PC-9 (cell line): Measurements from ENCODE around the gene LAMTOR4. TPM values are rescaled to one million over a fixed set of nuclear protein-coding genes. Genes with fewer than 3 reads are reported as not detected.

Experiments used
- BruUV-seq: library from RNA; stranded (reverse); fragments of 400-500 nt; replicated peaks from 2 replicates; lab custom pipeline; 2021; lab: Mats Ljungman, UMichigan
- CTCF ChIA-PET: fragments of 300-600 bp; sonication (Branson Sonifier 250); formaldehyde crosslinking; loops from one replicate; lab custom pipeline; 2022; ENCODE audit warnings: antibody characterized with exemption; lab: Charles Lee
- POLR2A ChIA-PET: fragments of 300-600 bp; sonication (Branson Sonifier 250); formaldehyde crosslinking; loops from one replicate; lab custom pipeline; 2022; ENCODE audit warnings: antibody characterized with exemption; ENCODE audit not compliant: unreplicated experiment; lab: Charles Lee
- DNase-seq, 2 experiments: peaks; one replicate each; pipeline versions ENCODE4 v3.0.0 to v3.0.0-alpha.2; 2015 to 2022; ENCODE audit warnings: mixed read lengths in 1 of 2
- H2AFZ ChIP-seq: fragments of 200-600 bp; sonication (generic); 2 replicates; pipeline ENCODE4 v1.8.1; 2017; ENCODE audit warnings: antibody characterized with exemption
- H3F3A ChIP-seq: fragments of 200-600 bp; sonication (generic); 2 replicates; pipeline ENCODE4 v1.8.1; 2017; ENCODE audit warnings: antibody characterized with exemption, mild to moderate bottlenecking, low read depth; ENCODE audit not compliant: insufficient read depth
- H3K27ac ChIP-seq: fragments of 200-600 bp; sonication (generic); 2 replicates; pipeline ENCODE4 v1.6.1; 2016; ENCODE audit warnings: mixed run types
- H3K27me3 ChIP-seq: fragments of 200-600 bp; sonication (generic); 2 replicates; pipeline ENCODE4 v1.6.1; 2016; ENCODE audit warnings: low read depth, mixed run types; ENCODE audit not compliant: insufficient read depth
- H3K36me3 ChIP-seq: fragments of 200-600 bp; sonication (generic); 2 replicates; pipeline ENCODE4 v1.6.1; 2016; ENCODE audit warnings: low read depth, mixed run types
- H3K4me1 ChIP-seq: fragments of 200-600 bp; sonication (generic); replicated peaks from 2 replicates; pipeline ENCODE4 v1.6.1; 2016; ENCODE audit warnings: mixed run types; ENCODE audit not compliant: insufficient read depth
- H3K4me2 ChIP-seq: fragments of 200-600 bp; sonication (generic); 2 replicates; pipeline ENCODE4 v1.6.1; 2017; ENCODE audit warnings: mixed run types
- H3K4me3 ChIP-seq: fragments of 200-600 bp; sonication (generic); 2 replicates; pipeline ENCODE4 v1.6.1; 2016; ENCODE audit warnings: mixed run types
- H3K79me2 ChIP-seq: fragments of 200-600 bp; sonication (generic); 2 replicates; pipeline ENCODE4 v1.6.1; 2017; ENCODE audit warnings: low read depth, mixed run types
- H3K9me2 ChIP-seq: fragments of 200-600 bp; sonication (generic); 2 replicates; pipeline ENCODE4 v1.8.1; 2017; ENCODE audit warnings: mild to moderate bottlenecking; ENCODE audit not compliant: insufficient read depth
- H3K9me3 ChIP-seq: fragments of 200-600 bp; sonication (generic); 2 replicates; pipeline ENCODE4 v1.8.1; 2016; ENCODE audit warnings: low read depth; ENCODE audit not compliant: insufficient read depth
- H4K20me1 ChIP-seq: fragments of 200-600 bp; sonication (generic); 2 replicates; pipeline ENCODE4 v1.8.1; 2017; ENCODE audit not compliant: insufficient read depth
- EZH2 ChIP-seq: fragments of 200-600 bp; sonication (generic); IDR thresholded peaks from 2 replicates; pipeline ENCODE4 v1.8.0; 2017; ENCODE audit warnings: antibody characterized with exemption, low read depth
- intact Hi-C: fragments of 100-400 bp; cut with micrococcal nuclease; formaldehyde crosslinking; loops from one replicate; pipeline ENCODE4 v1.10.0; 2022; ENCODE audit not compliant: unreplicated experiment
- total RNA-seq: library from RNA; stranded (reverse); gene quantifications from 2 replicates; pipeline ENCODE4 v1.2.3, GENCODE V29; 2021
- TF ChIP-seq, protein P1 (sequence below): fragments of 200-600 bp; sonication (generic); conservative IDR thresholded peaks from 2 replicates; pipeline ENCODE4 v1.6.1; 2017; ENCODE audit warnings: mixed run types, antibody characterized with exemption, mild to moderate bottlenecking, moderate library complexity

LAMTOR4 gene
- total RNA-seq, 1 experiment from 2014 or later: 160 TPM

DNA sequence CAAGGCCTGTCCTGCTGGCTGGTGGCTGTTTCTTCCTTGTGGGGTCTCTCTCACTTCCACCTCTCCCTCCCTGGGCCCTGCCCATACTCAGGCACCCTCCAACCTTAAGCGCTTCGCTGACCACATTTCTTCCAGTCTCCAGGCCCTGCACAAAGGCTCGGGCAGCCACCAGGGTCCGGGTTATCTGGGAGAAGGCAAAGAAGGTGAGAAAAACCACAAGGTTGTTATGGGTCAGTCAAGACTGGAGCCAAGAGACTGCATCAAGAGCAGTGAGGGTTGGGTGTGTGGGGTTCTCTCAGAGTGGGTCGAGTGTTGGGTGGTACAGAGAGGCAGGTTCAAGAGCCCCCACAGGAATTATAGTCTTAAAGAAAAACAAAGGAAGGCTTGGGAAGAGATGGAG lies 25.9 kb downstream of the LAMTOR4 start:
- TF ChIP-seq, protein P1, sequence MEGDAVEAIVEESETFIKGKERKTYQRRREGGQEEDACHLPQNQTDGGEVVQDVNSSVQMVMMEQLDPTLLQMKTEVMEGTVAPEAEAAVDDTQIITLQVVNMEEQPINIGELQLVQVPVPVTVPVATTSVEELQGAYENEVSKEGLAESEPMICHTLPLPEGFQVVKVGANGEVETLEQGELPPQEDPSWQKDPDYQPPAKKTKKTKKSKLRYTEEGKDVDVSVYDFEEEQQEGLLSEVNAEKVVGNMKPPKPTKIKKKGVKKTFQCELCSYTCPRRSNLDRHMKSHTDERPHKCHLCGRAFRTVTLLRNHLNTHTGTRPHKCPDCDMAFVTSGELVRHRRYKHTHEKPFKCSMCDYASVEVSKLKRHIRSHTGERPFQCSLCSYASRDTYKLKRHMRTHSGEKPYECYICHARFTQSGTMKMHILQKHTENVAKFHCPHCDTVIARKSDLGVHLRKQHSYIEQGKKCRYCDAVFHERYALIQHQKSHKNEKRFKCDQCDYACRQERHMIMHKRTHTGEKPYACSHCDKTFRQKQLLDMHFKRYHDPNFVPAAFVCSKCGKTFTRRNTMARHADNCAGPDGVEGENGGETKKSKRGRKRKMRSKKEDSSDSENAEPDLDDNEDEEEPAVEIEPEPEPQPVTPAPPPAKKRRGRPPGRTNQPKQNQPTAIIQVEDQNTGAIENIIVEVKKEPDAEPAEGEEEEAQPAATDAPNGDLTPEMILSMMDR: no peak
- TF ChIP-seq EZH2: no peak
- intact Hi-C loops: no loop called here
- H3K36me3 ChIP-seq: no peaks in the 10 kb centered on the region
- no peak overlapping the region for H2AFZ ChIP-seq
- H3F3A ChIP-seq: peaks cover 2% of the 10 kb centered on the region; the same call in 1 of the 2 replicates
- ChIA-PET POLR2A (interaction anchor here (0.6 kb wide), 1 partner anchor 28 kb away, joined by 4 read pairs; no protein-coding TSS in a partner anchor), CTCF (no interaction called here)
- no peaks in the 10 kb centered on the region for H4K20me1 ChIP-seq
- no peak overlapping the region for H3K4me2 ChIP-seq
- peaks cover 15% of the 10 kb centered on the region for H3K27me3 ChIP-seq
- no peak for DNase-seq
- H3K9me3 ChIP-seq: no peaks in the 10 kb centered on the region
- 0 out of 2 replicates have a peak, but pooled peaks cover 6% of the 10 kb centered on the region for H3K4me1 ChIP-seq
- H3K9me2 ChIP-seq: no peaks in the 10 kb centered on the region
- H3K79me2 ChIP-seq: no peaks in the 10 kb centered on the region
- BruUV-seq: no TSS peak
- H3K27ac ChIP-seq: no peak overlapping the region
- no peak overlapping the region for H3K4me3 ChIP-seq

- intact Hi-C loops: no loop called here
- Histone ChIP-seq H3K4me1 (0 out of 2 replicates have a peak, but pooled peaks cover 6% of the 10 kb centered on the region), H3K79me2 (no peaks in the 10 kb centered on the region), H3K9me3 (no peaks in the 10 kb centered on the region), H3F3A (peaks cover 2% of the 10 kb centered on the region; the same call in 1 of the 2 replicates), H3K4me2 (no peak overlapping the region), H3K27me3 (peaks cover 8% of the 10 kb centered on the region), H2AFZ (no peak overlapping the region), H3K36me3 (no peaks in the 10 kb centered on the region), H3K9me2 (no peaks in the 10 kb centered on the region), H3K27ac (no peak overlapping the region), H3K4me3 (no peak overlapping the region), H4K20me1 (no peaks in the 10 kb centered on the region)
- DNase-seq: no peak
- CTCF ChIA-PET: no interaction called here
- POLR2A ChIA-PET: no interaction called here
- TF ChIP-seq EZH2: no peak
- TF ChIP-seq, protein P1: no peak
- BruUV-seq: no TSS peak
Observed at GRCh38 chr7:100175296-100175935, 26.7 kb downstream of the LAMTOR4 start.

DNA sequence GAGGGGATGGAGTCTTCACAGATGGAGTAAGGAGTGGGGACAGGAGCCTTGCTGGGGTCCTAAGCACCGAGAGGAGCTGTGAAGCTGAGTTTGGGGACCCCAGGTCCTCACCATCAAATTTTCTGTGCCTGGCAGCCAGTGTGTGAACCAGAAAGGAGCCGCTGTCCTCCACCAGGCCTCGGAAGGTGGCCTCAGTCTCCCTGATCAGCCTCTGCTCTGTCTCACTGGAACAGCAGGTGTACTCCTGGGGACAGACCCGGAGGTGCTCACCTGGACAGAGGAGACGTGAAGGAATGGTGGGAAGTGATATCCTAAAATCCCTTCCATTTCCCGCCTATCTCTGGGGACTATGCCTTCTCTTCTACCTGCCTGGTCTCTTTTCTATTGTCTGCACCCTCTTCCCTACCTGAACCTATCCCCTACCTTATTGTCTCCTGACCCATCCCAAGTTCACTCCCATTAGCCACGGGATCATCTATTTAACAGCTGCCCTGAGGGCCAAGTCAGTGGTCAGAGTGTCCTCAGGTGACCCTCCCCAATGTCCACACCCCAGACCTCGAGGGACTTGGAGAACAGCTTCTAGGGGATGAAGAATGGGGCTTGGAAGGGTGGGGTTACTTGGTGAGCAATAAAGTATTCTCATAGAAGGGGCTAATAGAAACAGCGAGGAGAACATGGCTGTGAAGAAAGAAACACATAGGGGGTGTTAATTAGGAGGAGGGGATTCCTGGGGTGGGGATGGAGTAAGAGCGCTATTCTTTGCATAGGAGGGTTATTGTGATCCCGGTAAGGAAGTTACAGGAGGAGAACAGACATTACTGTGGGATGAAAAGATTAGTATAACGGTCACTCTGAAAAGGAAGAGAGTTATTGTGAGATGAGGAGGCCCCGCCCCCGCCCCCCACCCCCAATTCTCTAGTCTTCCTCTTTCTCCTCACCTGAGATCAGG lies 27.7 kb downstream of the LAMTOR4 start:
- Histone ChIP-seq H4K20me1 (no peaks in the 10 kb centered on the region), H3K79me2 (no peaks in the 10 kb centered on the region), H3K27me3 (no peaks in the 10 kb centered on the region; the same call in 1 of the 2 replicates), H3K9me2 (no peaks in the 10 kb centered on the region), H3K4me1 (0 out of 2 replicates have a peak, but pooled peaks cover 6% of the 10 kb centered on the region), H3K4me2 (peak overlapping the region; percentile 100), H3F3A (peaks cover 2% of the 10 kb centered on the region; the same call in 1 of the 2 replicates), H3K36me3 (no peaks in the 10 kb centered on the region), H3K27ac (no peak overlapping the region), H3K9me3 (no peaks in the 10 kb centered on the region), H2AFZ (peak overlapping the region; percentile 88), H3K4me3 (peak overlapping the region; percentile 88)
- POLR2A ChIA-PET: interaction anchor here (0.6 kb wide), 3 partner anchors 28 to 504 kb away, joined by 3 to 8 read pairs (median 5); partner anchors contain the start of gene LAMTOR4
- TF ChIP-seq EZH2: no peak
- TF ChIP-seq, protein P1: no peak
- DNase-seq: no peak
- BruUV-seq: TSS peak; percentile 67
- CTCF ChIA-PET: interaction anchor here (0.5 kb wide), 1 partner anchor 45 kb away, joined by 10 read pairs; no protein-coding TSS in a partner anchor
- intact Hi-C loops: no loop called here
